NCI-H82 treated with DMSO at 0.1 percent for 48 hours (cell line): ENCODE results near the gene ALKBH1.

Experiments used
- DNase-seq: peaks from one replicate; lab custom pipeline; 2025; ENCODE audit not compliant: unreplicated experiment; lab: John Stamatoyannopoulos, UW

The ALKBH1 gene

DNA sequence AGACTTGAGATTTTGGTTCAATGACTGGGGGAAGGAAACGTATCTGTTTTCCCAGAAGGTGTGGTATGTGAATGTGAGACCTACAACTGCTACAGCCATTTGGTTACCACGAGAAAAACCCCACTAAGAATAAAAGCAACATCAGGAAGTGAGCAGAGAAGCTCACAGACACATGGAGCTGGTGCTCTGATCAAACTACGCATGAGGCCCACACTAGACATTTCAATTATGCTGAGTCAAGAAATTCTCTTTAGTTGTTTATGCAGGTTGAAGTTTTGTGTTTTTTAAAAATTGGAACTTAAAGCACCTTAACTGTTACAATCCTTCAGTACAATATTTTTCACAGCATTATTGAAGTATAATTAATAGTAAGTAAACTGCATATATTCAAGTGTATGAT is 82.5 kb downstream of the ALKBH1 start:
- no peak for DNase-seq

DNA sequence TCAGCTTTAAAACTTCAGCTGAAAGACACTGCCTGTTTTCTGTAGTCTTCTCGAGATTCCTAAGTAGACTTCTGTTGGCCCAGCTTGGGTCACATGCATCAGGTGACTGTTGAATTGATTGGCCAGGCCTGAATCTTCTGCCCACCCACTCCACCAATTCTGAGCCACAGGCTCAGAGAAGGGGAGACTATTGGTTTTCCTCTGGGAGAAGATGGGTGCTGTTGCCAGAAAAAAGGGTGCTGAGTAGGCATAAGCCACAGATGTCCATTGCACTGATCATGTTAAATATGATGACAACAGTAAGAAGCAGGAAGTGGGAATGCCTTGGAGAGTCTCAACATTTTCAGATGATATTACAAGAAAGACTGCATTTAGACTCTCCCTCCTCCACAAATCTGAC is 84.6 kb downstream of the ALKBH1 start:
- no peak for DNase-seq
